ENCODE data around the gene PAIP2.
A peak's percentile ranks its signal among the peaks of the same experiment; 100 is the strongest.
"Not testable (repeated sequence)": the region's sequence is repeated elsewhere in the genome, so short reads cannot be mapped to it uniquely, and the experiment has no call there.

The PAIP2 gene

GRCh38 chr5:139383993-139384590 is 42.4 kb downstream of the PAIP2 start:
- Histone ChIP-seq H3K9ac (ENCODE audit: low read length) (no peak overlapping the region), H3K27ac (ENCODE audit: low read depth, low read length) (no peak overlapping the region), H3K4me3 (ENCODE audit: low read length) (no peak overlapping the region), H3K36me3 (ENCODE audit: control insufficient read depth, insufficient read depth, low read length) (no peaks in the 10 kb centered on the region), H3K4me1 (ENCODE audit: control insufficient read depth, insufficient read depth, low read length) (no peaks in the 10 kb centered on the region), H3K27me3 (ENCODE audit: control insufficient read depth, insufficient read depth, low read length) (no peaks in the 10 kb centered on the region)

GRCh38 chr5:139384591-139385051 is 43.0 kb downstream of the PAIP2 start:
- no peak overlapping the region for H3K9ac ChIP-seq (ENCODE audit: low read length)
- no peaks in the 10 kb centered on the region for H3K4me1 ChIP-seq (ENCODE audit: control insufficient read depth, insufficient read depth, low read length)
- no peak overlapping the region for H3K27ac ChIP-seq (ENCODE audit: low read depth, low read length)
- peak overlapping the region; percentile 62 for H3K4me3 ChIP-seq (ENCODE audit: low read length)
- no peaks in the 10 kb centered on the region for H3K36me3 ChIP-seq (ENCODE audit: control insufficient read depth, insufficient read depth, low read length)
- H3K27me3 ChIP-seq (ENCODE audit: control insufficient read depth, insufficient read depth, low read length): no peaks in the 10 kb centered on the region

GRCh38 chr5:139385061-139386049 is 43.7 kb downstream of the PAIP2 start:
- Histone ChIP-seq H3K9ac (ENCODE audit: low read length) (no peak overlapping the region), H3K27ac (ENCODE audit: low read depth, low read length) (no peak overlapping the region), H3K4me3 (ENCODE audit: low read length) (peak overlapping the region; percentile 62), H3K4me1 (ENCODE audit: control insufficient read depth, insufficient read depth, low read length) (no peaks in the 10 kb centered on the region), H3K36me3 (ENCODE audit: control insufficient read depth, insufficient read depth, low read length) (peaks cover 2% of the 10 kb centered on the region), H3K27me3 (ENCODE audit: control insufficient read depth, insufficient read depth, low read length) (no peaks in the 10 kb centered on the region)

GRCh38 chr5:139386050-139386438 is 44.4 kb downstream of the PAIP2 start:
- Histone ChIP-seq H3K4me1 (ENCODE audit: control insufficient read depth, insufficient read depth, low read length) (no peaks in the 10 kb centered on the region), H3K27me3 (ENCODE audit: control insufficient read depth, insufficient read depth, low read length) (no peaks in the 10 kb centered on the region), H3K36me3 (ENCODE audit: control insufficient read depth, insufficient read depth, low read length) (peaks cover 3% of the 10 kb centered on the region), H3K4me3 (ENCODE audit: low read length) (no peak overlapping the region), H3K27ac (ENCODE audit: low read depth, low read length) (no peak overlapping the region), H3K9ac (ENCODE audit: low read length) (no peak overlapping the region)

- not testable (repeated sequence) for H3K4me3 ChIP-seq (ENCODE audit: low read length); H3K27ac ChIP-seq (ENCODE audit: low read depth, low read length); H3K9ac ChIP-seq (ENCODE audit: low read length); H3K4me1 ChIP-seq (ENCODE audit: control insufficient read depth, insufficient read depth, low read length); H3K27me3 ChIP-seq (ENCODE audit: control insufficient read depth, insufficient read depth, low read length); H3K36me3 ChIP-seq (ENCODE audit: control insufficient read depth, insufficient read depth, low read length)
Observed at GRCh38 chr5:139386956-139387355, 45.3 kb downstream of the PAIP2 start.

- peaks cover 3% of the 10 kb centered on the region for H3K36me3 ChIP-seq (ENCODE audit: control insufficient read depth, insufficient read depth, low read length)
- no peaks in the 10 kb centered on the region for H3K4me1 ChIP-seq (ENCODE audit: control insufficient read depth, insufficient read depth, low read length)
- peak overlapping the region; percentile 64 for H3K4me3 ChIP-seq (ENCODE audit: low read length)
- no peak overlapping the region for H3K27ac ChIP-seq (ENCODE audit: low read depth, low read length)
- H3K27me3 ChIP-seq (ENCODE audit: control insufficient read depth, insufficient read depth, low read length): no peaks in the 10 kb centered on the region
- no peak overlapping the region for H3K9ac ChIP-seq (ENCODE audit: low read length)
Observed at GRCh38 chr5:139387611-139388197, 46.0 kb downstream of the PAIP2 start.

GRCh38 chr5:139388198-139388821 is 46.7 kb downstream of the PAIP2 start:
- H3K4me1 ChIP-seq (ENCODE audit: control insufficient read depth, insufficient read depth, low read length): no peaks in the 10 kb centered on the region

GRCh38 chr5:139389701-139390638 is 48.3 kb downstream of the PAIP2 start, which contains the start of gene MZB1:
MZB1 (minus strand) TSS chr5:139389913; CDS start chr5:139389856, 57 bp downstream.
- H3K27ac ChIP-seq (ENCODE audit: low read depth, low read length): no peak within 1 kb of the TSS
- peaks cover 3% of the 10 kb centered on the region for H3K36me3 ChIP-seq (ENCODE audit: control insufficient read depth, insufficient read depth, low read length)
- H3K9ac ChIP-seq (ENCODE audit: low read length): peak within 1 kb of the TSS; percentile 19
- peak within 1 kb of the TSS; percentile 64 for H3K4me3 ChIP-seq (ENCODE audit: low read length)
- no peaks in the 10 kb centered on the region for H3K4me1 ChIP-seq (ENCODE audit: control insufficient read depth, insufficient read depth, low read length)
- peaks cover 17% of the 10 kb centered on the region for H3K27me3 ChIP-seq (ENCODE audit: control insufficient read depth, insufficient read depth, low read length)

More at GRCh38 chr5:139388198-139388821, 46.7 kb downstream of the PAIP2 start:
- H3K27ac ChIP-seq (ENCODE audit: low read depth, low read length): no peak overlapping the region
- H3K9ac ChIP-seq (ENCODE audit: low read length): no peak overlapping the region
- H3K36me3 ChIP-seq (ENCODE audit: control insufficient read depth, insufficient read depth, low read length): peaks cover 3% of the 10 kb centered on the region
- peaks cover 4% of the 10 kb centered on the region for H3K27me3 ChIP-seq (ENCODE audit: control insufficient read depth, insufficient read depth, low read length)
- peak overlapping the region; percentile 64 for H3K4me3 ChIP-seq (ENCODE audit: low read length)

- Histone ChIP-seq H3K4me1 (ENCODE audit: control insufficient read depth, insufficient read depth, low read length) (no peaks in the 10 kb centered on the region), H3K27me3 (ENCODE audit: control insufficient read depth, insufficient read depth, low read length) (peaks cover 17% of the 10 kb centered on the region), H3K9ac (ENCODE audit: low read length) (no peak overlapping the region), H3K36me3 (ENCODE audit: control insufficient read depth, insufficient read depth, low read length) (peaks cover 3% of the 10 kb centered on the region), H3K27ac (ENCODE audit: low read depth, low read length) (no peak overlapping the region), H3K4me3 (ENCODE audit: low read length) (peak overlapping the region; percentile 65)
Observed at GRCh38 chr5:139390639-139391569, 49.2 kb downstream of the PAIP2 start.

- H3K9ac ChIP-seq (ENCODE audit: low read length): peak overlapping the region; percentile 47
- peak overlapping the region; percentile 65 for H3K4me3 ChIP-seq (ENCODE audit: low read length)
- H3K36me3 ChIP-seq (ENCODE audit: control insufficient read depth, insufficient read depth, low read length): peaks cover 3% of the 10 kb centered on the region
- H3K27ac ChIP-seq (ENCODE audit: low read depth, low read length): no peak overlapping the region
- H3K27me3 ChIP-seq (ENCODE audit: control insufficient read depth, insufficient read depth, low read length): peaks cover 17% of the 10 kb centered on the region
- H3K4me1 ChIP-seq (ENCODE audit: control insufficient read depth, insufficient read depth, low read length): no peaks in the 10 kb centered on the region
Observed at GRCh38 chr5:139391570-139392323, 50.1 kb downstream of the PAIP2 start.
